ENCODE data around the gene DNMT3B. TPM values are rescaled to one million over a fixed set of nuclear protein-coding genes. Genes with fewer than 3 reads are reported as not detected.
"Not testable (repeated sequence)": the region's sequence is repeated elsewhere in the genome, so short reads cannot be mapped to it uniquely, and the experiment has no call there.

DNMT3B gene
- total and polyA plus RNA-seq, 2 donors (not counting 1 experiment from before 2014, with no cell fraction given) = 0.15 to 0.47 TPM

GRCh38 chr20:32796981-32797451 is 34.8 kb downstream of the DNMT3B start:
- H2AFZ ChIP-seq (ENCODE audit: insufficient read depth, low read depth, low read length, poor library complexity, severe bottlenecking) = peak overlapping the region; percentile 20
- no peaks in the 10 kb centered on the region for H3K9me3 ChIP-seq (ENCODE audit: control extremely low read depth in 1 of 3, control insufficient read depth in 2 of 3, insufficient read depth in 1 of 3, low read length in 2 of 3)
- no peak overlapping the region for H3K4me2 ChIP-seq (replicated peaks; ENCODE audit: low read depth, low read length, poor library complexity, severe bottlenecking)
- no peaks in the 10 kb centered on the region for H3K27me3 Mint-ChIP-seq
- TF ChIP-seq EZH2 (IDR thresholded peaks at IDR 0.05; ENCODE audit: borderline replicate concordance, insufficient read depth, low read depth, low read length, poor library complexity, severe bottlenecking) = no peak
- no peak for TF ChIP-seq CTCF (IDR thresholded peaks at IDR 0.05)
- H3K4me1 ChIP-seq (ENCODE audit: control insufficient read depth in 2 of 2, insufficient read depth in 2 of 2, low read length in 2 of 2) = peaks cover 22 to 24% of the 10 kb centered on the region in 2 donors
- CTCF ChIA-PET = interaction anchor here (1.0 to 2.4 kb wide), 3 partner anchors 9 to 107 kb away, joined by 4 to 8 read pairs (median 4); no protein-coding TSS in a partner anchor
- H3K27ac ChIP-seq (ENCODE audit: low read length in 2 of 2) = no peak overlapping the region
- no peak overlapping the region for H3K9ac ChIP-seq (ENCODE audit: low read length)
- no peak overlapping the region for H3K27ac Mint-ChIP-seq
- H3K27me3 ChIP-seq (replicated peaks in 1 of 4; ENCODE audit: control extremely low read depth in 1 of 4, control insufficient read depth in 3 of 4, insufficient read depth in 4 of 4, low read length in 3 of 4) = no peaks in the 10 kb centered on the region
- H3K36me3 ChIP-seq (replicated peaks in 1 of 2; ENCODE audit: control extremely low read depth in 1 of 2, control insufficient read depth in 1 of 2, extremely low read depth in 1 of 2, insufficient read depth in 2 of 2, low read length in 1 of 2) = no peaks in the 10 kb centered on the region
- no peak overlapping the region for H3K4me3 ChIP-seq (ENCODE audit: control extremely low read depth in 1 of 5, extremely low read depth in 1 of 5, insufficient read depth in 1 of 5, low read depth in 2 of 5, low read length in 4 of 5)
- H3K4me3 Mint-ChIP-seq = no peak overlapping the region
- no peaks in the 10 kb centered on the region for H3K9me3 Mint-ChIP-seq (ENCODE audit: insufficient read depth)
- DNase-seq (no peak), ATAC-seq (ENCODE audit: low read depth) (no peak)
- 84% methylated on average over 10 of the region's 10 CpGs for WGBS (ENCODE audit: insufficient coverage)
- intact Hi-C loops (cut with micrococcal nuclease) = loop anchor here (10.0 kb wide), 1 partner anchor 418 kb away; the partner anchor contains the start of gene BPIFA3
- no peaks in the 10 kb centered on the region for H4K20me1 ChIP-seq (ENCODE audit: control insufficient read depth, insufficient read depth, low read length, poor library complexity, severe bottlenecking)
- POLR2A ChIA-PET = no interaction called here
- H3K79me2 ChIP-seq (ENCODE audit: control insufficient read depth, insufficient read depth, low read length) = no peaks in the 10 kb centered on the region
- H3K4me1 Mint-ChIP-seq = peaks cover 25% of the 10 kb centered on the region

GRCh38 chr20:32797571-32797970 is 35.4 kb downstream of the DNMT3B start:
- CTCF ChIA-PET = interaction anchor here (1.0 to 1.1 kb wide), 2 partner anchors 9 to 107 kb away, joined by 4 read pairs; no protein-coding TSS in a partner anchor
- H3K4me3 Mint-ChIP-seq; H2AFZ ChIP-seq (ENCODE audit: insufficient read depth, low read depth, low read length, poor library complexity, severe bottlenecking); H4K20me1 ChIP-seq (ENCODE audit: control insufficient read depth, insufficient read depth, low read length, poor library complexity, severe bottlenecking); DNase-seq; H3K27ac Mint-ChIP-seq; H3K79me2 ChIP-seq (ENCODE audit: control insufficient read depth, insufficient read depth, low read length); H3K9ac ChIP-seq (ENCODE audit: low read length); H3K4me2 ChIP-seq (replicated peaks; ENCODE audit: low read depth, low read length, poor library complexity, severe bottlenecking); ATAC-seq (ENCODE audit: low read depth); H3K4me3 ChIP-seq (ENCODE audit: control extremely low read depth in 1 of 5, extremely low read depth in 1 of 5, insufficient read depth in 1 of 5, low read depth in 2 of 5, low read length in 4 of 5); POLR2A ChIA-PET; H3K27ac ChIP-seq (ENCODE audit: low read length in 2 of 2); H3K9me3 ChIP-seq (ENCODE audit: control extremely low read depth in 1 of 3, control insufficient read depth in 2 of 3, insufficient read depth in 1 of 3, low read length in 2 of 3); H3K9me3 Mint-ChIP-seq (ENCODE audit: insufficient read depth); H3K27me3 Mint-ChIP-seq; H3K27me3 ChIP-seq (replicated peaks in 1 of 4; ENCODE audit: control extremely low read depth in 1 of 4, control insufficient read depth in 3 of 4, insufficient read depth in 4 of 4, low read length in 3 of 4); H3K36me3 ChIP-seq (replicated peaks in 1 of 2; ENCODE audit: control extremely low read depth in 1 of 2, control insufficient read depth in 1 of 2, extremely low read depth in 1 of 2, insufficient read depth in 2 of 2, low read length in 1 of 2): not testable (repeated sequence)
- intact Hi-C loops (cut with micrococcal nuclease) = loop anchor here (10.0 kb wide), 1 partner anchor 417 kb away; the partner anchor contains the start of gene BPIFA3
- no CpG with 5 or more reads among the region's 5 CpGs for WGBS (ENCODE audit: insufficient coverage)
- H3K4me1 Mint-ChIP-seq = peaks cover 19% of the 10 kb centered on the region
- peaks cover 16 to 18% of the 10 kb centered on the region in 2 donors for H3K4me1 ChIP-seq (ENCODE audit: control insufficient read depth in 2 of 2, insufficient read depth in 2 of 2, low read length in 2 of 2)
